ENCODE data around the gene ERP44. TPM values are rescaled to one million over a fixed set of nuclear protein-coding genes. Genes with fewer than 3 reads are reported as not detected.
A peak's percentile ranks its signal among the peaks of the same experiment; 100 is the strongest.
"Not testable (repeated sequence)": the region's sequence is repeated elsewhere in the genome, so short reads cannot be mapped to it uniquely, and the experiment has no call there.

ERP44 gene
- 34.3 and 40.6 TPM in 2 replicates for total RNA-seq
- polyA plus RNA-seq, result 50.5 and 52.1 TPM in 2 replicates

DNA sequence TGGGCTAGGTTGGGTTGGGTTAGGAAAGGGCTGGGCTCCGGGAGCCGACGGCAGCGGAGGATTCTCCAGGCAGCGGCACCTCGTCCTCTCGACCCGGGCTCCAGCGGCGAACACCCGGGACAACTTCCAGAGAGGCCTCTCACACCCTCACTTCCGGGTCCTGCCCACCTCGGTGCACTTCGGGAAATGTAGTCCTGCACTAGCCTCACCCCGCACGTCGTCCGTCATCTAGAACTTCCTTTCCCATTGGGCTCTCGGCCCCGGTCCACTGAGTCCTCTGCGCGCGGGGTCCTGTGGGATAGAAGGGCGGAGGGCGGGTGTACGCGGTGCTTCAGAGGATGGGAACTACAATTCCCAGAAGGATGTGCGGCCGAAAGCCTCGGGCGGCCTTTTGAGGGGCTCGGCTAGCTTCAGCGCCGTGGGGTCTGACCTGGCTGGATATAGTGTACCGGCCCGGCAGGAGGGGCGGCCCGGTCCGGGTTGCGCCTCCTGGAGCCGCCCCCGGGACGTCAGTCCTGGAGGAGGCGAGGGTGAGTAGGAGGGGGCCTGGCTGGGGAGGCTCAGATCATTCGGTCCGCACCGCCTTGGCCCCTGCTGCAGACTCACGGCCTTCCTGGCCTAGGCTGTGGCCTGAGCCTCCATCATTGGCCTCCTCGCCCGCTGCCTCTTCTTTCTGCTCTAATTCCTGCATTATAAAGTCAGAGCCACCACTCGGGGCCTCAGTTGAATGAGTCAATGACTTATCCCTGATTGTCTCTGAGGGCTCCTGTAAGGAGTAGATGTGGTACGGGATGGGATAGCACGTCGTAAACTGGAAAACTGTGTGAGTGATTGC, at the start of gene ERP44, which contains the start of gene INVS:
Gene ERP44, minus strand, starts transcription at position 114 of the 835 bp plus-strand sequence. CDS start 160 bp downstream, outside the sequence.
Gene INVS, plus strand, starts transcription at position 357 of the 835 bp plus-strand sequence. CDS start 5,279 bp downstream, outside the sequence.
- H3K4me1 ChIP-seq (ENCODE audit: insufficient read depth), result peaks cover 17% of the 10 kb centered on the region
- H2AFZ ChIP-seq, result peak within 1 kb of the TSS; percentile 73
- TF ChIP-seq EZH2 (IDR thresholded peaks at IDR 0.05; ENCODE audit: borderline replicate concordance), result no peak
- no peak for TF ChIP-seq EZH2phosphoT487 (IDR thresholded peaks at IDR 0.05; ENCODE audit: low read depth, severe bottlenecking, unreplicated experiment)
- TF ChIP-seq, protein P1, sequence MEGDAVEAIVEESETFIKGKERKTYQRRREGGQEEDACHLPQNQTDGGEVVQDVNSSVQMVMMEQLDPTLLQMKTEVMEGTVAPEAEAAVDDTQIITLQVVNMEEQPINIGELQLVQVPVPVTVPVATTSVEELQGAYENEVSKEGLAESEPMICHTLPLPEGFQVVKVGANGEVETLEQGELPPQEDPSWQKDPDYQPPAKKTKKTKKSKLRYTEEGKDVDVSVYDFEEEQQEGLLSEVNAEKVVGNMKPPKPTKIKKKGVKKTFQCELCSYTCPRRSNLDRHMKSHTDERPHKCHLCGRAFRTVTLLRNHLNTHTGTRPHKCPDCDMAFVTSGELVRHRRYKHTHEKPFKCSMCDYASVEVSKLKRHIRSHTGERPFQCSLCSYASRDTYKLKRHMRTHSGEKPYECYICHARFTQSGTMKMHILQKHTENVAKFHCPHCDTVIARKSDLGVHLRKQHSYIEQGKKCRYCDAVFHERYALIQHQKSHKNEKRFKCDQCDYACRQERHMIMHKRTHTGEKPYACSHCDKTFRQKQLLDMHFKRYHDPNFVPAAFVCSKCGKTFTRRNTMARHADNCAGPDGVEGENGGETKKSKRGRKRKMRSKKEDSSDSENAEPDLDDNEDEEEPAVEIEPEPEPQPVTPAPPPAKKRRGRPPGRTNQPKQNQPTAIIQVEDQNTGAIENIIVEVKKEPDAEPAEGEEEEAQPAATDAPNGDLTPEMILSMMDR (IDR thresholded peaks at IDR 0.05; ENCODE audit: poor library complexity), result no peak
- peak within 1 kb of the TSS; percentile 94 for H3K27ac ChIP-seq
- peak within 1 kb of the TSS; percentile 84 for H3K4me2 ChIP-seq
- no peaks in the 10 kb centered on the region for H3K9me2 ChIP-seq (replicated peaks; ENCODE audit: insufficient read depth)
- no peaks in the 10 kb centered on the region for H3K9me3 ChIP-seq (ENCODE audit: low read depth)
- DNase-seq (ENCODE audit: low spot score), result peak; percentile 99
- peaks cover 56% of the 10 kb centered on the region for H3K79me2 ChIP-seq
- peak within 1 kb of the TSS; percentile 62 for H3K4me3 ChIP-seq
- H3K27me3 ChIP-seq, result no peaks in the 10 kb centered on the region
- no peaks in the 10 kb centered on the region for H3K36me3 ChIP-seq (replicated peaks; ENCODE audit: insufficient read depth, low read depth)
- WGBS (ENCODE audit: low lambda C conversion rate, missing lambda C conversion rate), result under 1% methylated on average over 42 of the region's 54 CpGs
- H4K20me1 ChIP-seq (ENCODE audit: insufficient read depth, poor library complexity, severe bottlenecking), result peaks cover 19% of the 10 kb centered on the region

DNA sequence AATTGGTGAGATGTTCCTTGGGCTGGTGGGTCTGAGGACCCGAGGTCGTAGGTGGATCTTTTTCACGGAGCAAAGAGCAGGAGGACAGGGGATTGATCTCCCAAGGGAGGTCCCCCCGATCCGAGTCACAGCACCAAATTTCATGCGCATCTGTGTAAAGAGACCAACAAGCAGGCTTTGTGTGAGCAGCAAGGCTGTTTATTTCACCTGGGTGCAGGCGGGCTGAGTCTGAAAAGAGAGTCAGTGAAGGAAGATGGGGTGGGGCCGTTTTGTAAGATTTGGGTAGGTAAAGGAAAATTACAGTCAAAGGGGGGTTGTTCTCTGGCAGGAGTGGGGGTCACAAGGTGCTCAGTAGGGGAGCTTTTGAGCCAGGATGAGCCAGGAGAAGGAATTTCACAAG, 47.2 kb upstream of the ERP44 start:
- H3K27ac ChIP-seq; H3K9me3 ChIP-seq (ENCODE audit: low read depth); H4K20me1 ChIP-seq (ENCODE audit: insufficient read depth, poor library complexity, severe bottlenecking); DNase-seq (ENCODE audit: low spot score); H3K27me3 ChIP-seq; H3K79me2 ChIP-seq; H3K9me2 ChIP-seq (replicated peaks; ENCODE audit: insufficient read depth); H3K4me3 ChIP-seq; H2AFZ ChIP-seq; H3K4me1 ChIP-seq (ENCODE audit: insufficient read depth); H3K36me3 ChIP-seq (replicated peaks; ENCODE audit: insufficient read depth, low read depth); H3K4me2 ChIP-seq: not testable (repeated sequence)
- 60% methylated on average over 8 of the region's 8 CpGs for WGBS (ENCODE audit: low lambda C conversion rate, missing lambda C conversion rate)

GRCh38 chr9:100145167-100145934, 46.6 kb upstream of the ERP44 start:
- not testable (repeated sequence) for H3K9me2 ChIP-seq (replicated peaks; ENCODE audit: insufficient read depth); H2AFZ ChIP-seq; H3K4me3 ChIP-seq; H3K79me2 ChIP-seq; H3K9me3 ChIP-seq (ENCODE audit: low read depth); H3K27ac ChIP-seq; H3K27me3 ChIP-seq; H3K4me2 ChIP-seq; H3K4me1 ChIP-seq (ENCODE audit: insufficient read depth); DNase-seq (ENCODE audit: low spot score); H3K36me3 ChIP-seq (replicated peaks; ENCODE audit: insufficient read depth, low read depth); H4K20me1 ChIP-seq (ENCODE audit: insufficient read depth, poor library complexity, severe bottlenecking)
- WGBS (ENCODE audit: low lambda C conversion rate, missing lambda C conversion rate), result 81% methylated on average over 14 of the region's 15 CpGs

DNA sequence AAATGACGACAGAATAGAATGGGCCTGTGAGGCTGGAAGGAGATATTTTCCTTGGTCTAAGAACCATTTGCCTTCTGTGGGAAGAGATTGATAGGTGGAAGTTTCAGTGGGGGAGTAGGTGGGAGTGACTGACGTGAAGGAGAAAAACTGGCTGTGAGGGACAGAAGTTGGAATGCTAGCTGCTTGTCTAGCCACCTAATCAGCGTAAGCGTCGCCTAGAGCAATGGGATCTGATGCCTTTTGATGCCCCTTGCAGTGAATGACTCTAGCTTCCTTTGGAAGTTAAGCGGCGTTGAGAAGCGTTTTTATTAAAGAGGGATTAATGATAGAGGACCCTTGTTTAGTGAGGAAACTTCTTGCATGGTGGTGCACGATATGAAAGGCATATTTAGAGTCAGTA, 43.1 kb upstream of the ERP44 start:
- not testable (repeated sequence) for H4K20me1 ChIP-seq (ENCODE audit: insufficient read depth, poor library complexity, severe bottlenecking); H3K9me3 ChIP-seq (ENCODE audit: low read depth); H3K79me2 ChIP-seq; H3K27ac ChIP-seq; H3K27me3 ChIP-seq; H3K9me2 ChIP-seq (replicated peaks; ENCODE audit: insufficient read depth); H3K4me3 ChIP-seq; H3K4me1 ChIP-seq (ENCODE audit: insufficient read depth); DNase-seq (ENCODE audit: low spot score); H3K4me2 ChIP-seq; H3K36me3 ChIP-seq (replicated peaks; ENCODE audit: insufficient read depth, low read depth); H2AFZ ChIP-seq
- WGBS (ENCODE audit: low lambda C conversion rate, missing lambda C conversion rate), result 90% methylated on average over 9 of the region's 9 CpGs

- not testable (repeated sequence) for H3K9me2 ChIP-seq (replicated peaks; ENCODE audit: insufficient read depth); H3K27me3 ChIP-seq; H3K79me2 ChIP-seq; H2AFZ ChIP-seq; DNase-seq (ENCODE audit: low spot score); H3K9me3 ChIP-seq (ENCODE audit: low read depth); H3K4me2 ChIP-seq; H3K36me3 ChIP-seq (replicated peaks; ENCODE audit: insufficient read depth, low read depth); H4K20me1 ChIP-seq (ENCODE audit: insufficient read depth, poor library complexity, severe bottlenecking); H3K4me1 ChIP-seq (ENCODE audit: insufficient read depth); H3K27ac ChIP-seq; H3K4me3 ChIP-seq
- 88% methylated on average over 6 of the region's 6 CpGs for WGBS (ENCODE audit: low lambda C conversion rate, missing lambda C conversion rate)
Observed at GRCh38 chr9:100140303-100140702, 41.5 kb upstream of the ERP44 start.

Measured in hepatocyte (in vitro differentiated cells).